ENCODE measurements around the gene DNMT1. TPM values are rescaled to one million over a fixed set of nuclear protein-coding genes. Genes with fewer than 3 reads are reported as not detected.

DNMT1 gene
- total RNA-seq, 1 experiment from 2014 or later = 168 TPM

GRCh38 chr19:10102787-10103236 is 91.9 kb downstream of the DNMT1 start:
- H3K36me3 ChIP-seq (ENCODE audit: control insufficient read depth, insufficient read depth, low read length) = peaks cover 8% of the 10 kb centered on the region
- H3K4me3 ChIP-seq (ENCODE audit: low read depth in 2 of 2, low read length in 2 of 2) = no peak overlapping the region
- DNase-seq (ENCODE audit: low read depth, low spot score) = no peak
- no peak for ATAC-seq
- in situ Hi-C loops (cut with HindIII; ENCODE audit: low pct_unique_long_range_greater_than_20kb, low sequenced_read_pairs) (no loop called here), intact Hi-C loops (cut with micrococcal nuclease; ENCODE audit: unreplicated experiment) (no loop called here)
- ChIA-PET CTCF (no interaction called here), POLR2A (no interaction called here)
- H3K4me1 ChIP-seq (ENCODE audit: control insufficient read depth, insufficient read depth, low read length) = no peaks in the 10 kb centered on the region
- no TSS peak for BruUV-seq (replicated peaks)
- H3K9me3 ChIP-seq (ENCODE audit: control insufficient read depth, insufficient read depth, low read depth, low read length) = no peaks in the 10 kb centered on the region
- no peak overlapping the region for H3K27ac ChIP-seq (ENCODE audit: low read length)
- no peaks in the 10 kb centered on the region for H3K27me3 ChIP-seq (ENCODE audit: control insufficient read depth, insufficient read depth, low read length)
- no peak for TF ChIP-seq TCF7L2 (IDR thresholded peaks at IDR 0.05; ENCODE audit: low read depth, low read length)
- no peak for TF ChIP-seq REST (IDR thresholded peaks at IDR 0.05; ENCODE audit: insufficient read depth in 1 of 2, low read depth in 2 of 2, low read length in 1 of 2)
- no peak for TF ChIP-seq CTCF (IDR thresholded peaks at IDR 0.05)
- TF ChIP-seq POLR2AphosphoS5 (IDR thresholded peaks at IDR 0.05; ENCODE audit: low read depth, low read length) = no peak
- TF ChIP-seq SIN3A (IDR thresholded peaks at IDR 0.05; ENCODE audit: borderline replicate concordance, insufficient read depth, low read depth, low read length) = no peak

- no peak for TF ChIP-seq SIN3A (IDR thresholded peaks at IDR 0.05; ENCODE audit: borderline replicate concordance, insufficient read depth, low read depth, low read length)
- no peak for TF ChIP-seq CTCF (IDR thresholded peaks at IDR 0.05)
- TF ChIP-seq TCF7L2 (IDR thresholded peaks at IDR 0.05; ENCODE audit: low read depth, low read length) = no peak
- TF ChIP-seq POLR2AphosphoS5 (IDR thresholded peaks at IDR 0.05; ENCODE audit: low read depth, low read length) = no peak
- no peak for TF ChIP-seq REST (IDR thresholded peaks at IDR 0.05; ENCODE audit: insufficient read depth in 1 of 2, low read depth in 2 of 2, low read length in 1 of 2)
Observed at GRCh38 chr19:10100163-10100785, 94.5 kb downstream of the DNMT1 start.

More at GRCh38 chr19:10100163-10100785, 94.5 kb downstream of the DNMT1 start:
- intact Hi-C loops (cut with micrococcal nuclease; ENCODE audit: unreplicated experiment) (no loop called here), in situ Hi-C loops (cut with HindIII; ENCODE audit: low pct_unique_long_range_greater_than_20kb, low sequenced_read_pairs) (no loop called here)
- Histone ChIP-seq H3K4me1 (ENCODE audit: control insufficient read depth, insufficient read depth, low read length) (no peaks in the 10 kb centered on the region), H3K27ac (ENCODE audit: low read length) (no peak overlapping the region), H3K9me3 (ENCODE audit: control insufficient read depth, insufficient read depth, low read depth, low read length) (no peaks in the 10 kb centered on the region), H3K27me3 (ENCODE audit: control insufficient read depth, insufficient read depth, low read length) (no peaks in the 10 kb centered on the region), H3K36me3 (ENCODE audit: control insufficient read depth, insufficient read depth, low read length) (no peaks in the 10 kb centered on the region), H3K4me3 (ENCODE audit: low read depth in 2 of 2, low read length in 2 of 2) (no peak overlapping the region)
- ChIA-PET POLR2A (interaction anchor here (0.5 to 0.6 kb wide), 2 partner anchors 8 to 9 kb away, joined by 4 to 7 read pairs; no protein-coding TSS in a partner anchor), CTCF (interaction anchor here (0.7 kb wide), 1 partner anchor 22 kb away, joined by 10 read pairs; no protein-coding TSS in a partner anchor)
- BruUV-seq (replicated peaks) = no TSS peak
- ATAC-seq (no peak), DNase-seq (ENCODE audit: low read depth, low spot score) (no peak)
